ENCODE results near the gene NUAK2.

NUAK2 gene

GRCh38 chr1:205359771-205360565, 38.4 kb upstream of the NUAK2 start:
- TF ChIP-seq ZFX (IDR thresholded peaks at IDR 0.05) (no peak), CTCF (conservative IDR thresholded peaks at IDR 0.05) (no peak)
- no peak overlapping the region for H3K27ac ChIP-seq

GRCh38 chr1:205358579-205358978, 37.0 kb upstream of the NUAK2 start:
- no peak overlapping the region for H3K27ac ChIP-seq
- no peak for TF ChIP-seq CTCF (conservative IDR thresholded peaks at IDR 0.05)
- TF ChIP-seq ZFX (IDR thresholded peaks at IDR 0.05) = no peak

DNA sequence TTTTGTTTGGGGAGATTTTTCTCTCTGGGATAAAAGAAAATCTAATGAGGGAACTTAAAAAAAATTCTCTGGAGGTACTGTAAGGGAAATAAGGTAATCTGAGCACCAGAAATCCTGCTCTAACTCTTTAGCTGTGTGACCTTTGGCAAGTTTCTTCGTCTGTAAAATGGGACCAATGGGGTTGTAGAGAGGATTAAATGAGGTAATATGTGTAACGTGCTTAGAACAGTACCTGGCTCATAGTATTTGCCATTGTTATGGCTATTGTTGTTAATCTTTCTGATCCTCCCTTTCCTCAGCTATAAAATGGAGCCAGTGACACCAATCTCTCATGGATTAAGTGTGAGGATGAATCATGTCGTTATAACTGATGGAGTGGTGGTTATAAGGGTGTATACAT, 36.0 kb upstream of the NUAK2 start:
- no peak overlapping the region for H3K27ac ChIP-seq
- TF ChIP-seq CTCF (conservative IDR thresholded peaks at IDR 0.05) (no peak), ZFX (IDR thresholded peaks at IDR 0.05) (no peak)

GRCh38 chr1:205356440-205357139, 35.0 kb upstream of the NUAK2 start, which contains the start of gene KLHDC8A:
Gene KLHDC8A, minus strand, starts transcription at chr1:205356922. Its CDS starts 13,318 bp downstream, at chr1:205343604.
- H3K27ac ChIP-seq = no peak within 1 kb of the TSS
- TF ChIP-seq ZFX (IDR thresholded peaks at IDR 0.05) = no peak
- no peak for TF ChIP-seq CTCF (conservative IDR thresholded peaks at IDR 0.05)

GRCh38 chr1:205355075-205355453, 33.5 kb upstream of the NUAK2 start:
- no peak overlapping the region for H3K27ac ChIP-seq
- TF ChIP-seq ZFX (IDR thresholded peaks at IDR 0.05) (no peak), CTCF (conservative IDR thresholded peaks at IDR 0.05) (no peak)

DNA sequence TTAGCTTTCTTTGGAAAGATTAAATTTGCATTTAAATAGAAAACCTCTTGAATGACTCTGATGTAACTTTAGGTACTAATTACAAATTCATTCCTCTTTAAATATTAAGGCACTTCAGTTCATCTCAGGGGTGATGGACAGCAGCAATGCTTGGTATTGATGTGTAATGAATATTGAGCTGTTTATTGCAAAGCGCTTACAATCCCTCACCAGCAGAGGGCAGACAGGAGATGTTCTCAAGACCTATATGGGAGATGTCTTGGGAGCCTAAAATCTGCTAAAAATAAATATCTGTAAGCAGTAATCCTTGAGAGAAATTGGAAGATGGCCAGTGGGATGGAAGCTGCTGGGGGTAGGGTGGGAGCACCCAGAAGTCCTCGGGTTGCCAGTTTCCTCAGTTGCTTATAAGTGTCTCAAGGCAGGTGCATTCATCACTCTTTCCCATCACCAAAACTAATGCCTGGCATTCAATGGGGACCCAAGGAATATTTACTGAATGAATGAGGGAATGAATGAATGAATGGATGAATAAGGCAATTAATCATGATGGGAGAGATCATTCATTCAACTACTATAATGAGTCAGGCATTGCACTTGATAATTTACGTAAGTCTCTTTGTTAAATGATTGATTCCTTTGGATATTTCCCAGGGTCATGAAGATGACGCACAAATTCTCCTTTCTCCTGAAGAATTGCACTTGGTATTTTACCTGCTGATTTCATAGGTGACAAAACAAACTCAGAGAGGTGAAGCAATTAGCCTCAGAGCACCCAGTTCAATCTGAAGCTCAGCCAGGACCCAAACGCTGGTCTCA, 32.9 kb upstream of the NUAK2 start:
- H3K27ac ChIP-seq = no peak overlapping the region
- TF ChIP-seq ZFX (IDR thresholded peaks at IDR 0.05) (no peak), CTCF (conservative IDR thresholded peaks at IDR 0.05) (peak; percentile 94)
